Suprapubic skin (tissue), 4 donors: ENCODE measurements around the gene PCGF3. TPM values are rescaled to one million over a fixed set of nuclear protein-coding genes. Genes with fewer than 3 reads are reported as not detected.

Source experiments
- DNase-seq, 2 donors: peaks; one replicate each; pipeline ENCODE4 v3.0.0-alpha.2; 2019; ENCODE audit warnings: low spot score in 2 of 2
- H3K27ac ChIP-seq: fragments of 200-600 bp; sonication (generic); one replicate; pipeline ENCODE4 v1.5.1; 2019
- H3K27me3 ChIP-seq: fragments of 200-600 bp; sonication (generic); one replicate; pipeline ENCODE4 v1.5.1; 2019
- H3K36me3 ChIP-seq: fragments of 200-600 bp; sonication (generic); one replicate; pipeline ENCODE4 v1.5.1; 2019
- H3K4me1 ChIP-seq: fragments of 200-600 bp; sonication (generic); one replicate; pipeline ENCODE4 v1.5.1; 2019
- H3K4me3 ChIP-seq: fragments of 200-600 bp; sonication (generic); one replicate; pipeline ENCODE4 v1.5.1; 2019; ENCODE audit warnings: mild to moderate bottlenecking
- H3K9me3 ChIP-seq: fragments of 200-600 bp; sonication (generic); one replicate; pipeline ENCODE4 v1.5.1; 2019
- EP300 ChIP-seq: sonication (generic); formaldehyde crosslinking; IDR thresholded peaks from one replicate; pipeline ENCODE4 v1.6.1; 2017; ENCODE audit warnings: antibody characterized with exemption
- POLR2A ChIP-seq, 2 donors: fragments of 450-650 bp; IDR thresholded peaks; one replicate each; pipeline ENCODE4 v1.6.1; 2017; ENCODE audit warnings: antibody characterized with exemption in 2 of 2, mild to moderate bottlenecking in 2 of 2, moderate library complexity in 2 of 2
- POLR2AphosphoS5 ChIP-seq, 3 donors: sonication (generic); formaldehyde crosslinking; IDR thresholded peaks; one replicate each; pipeline ENCODE4 v1.6.1; 2017; ENCODE audit warnings: antibody characterized with exemption in 3 of 3
- WGBS: methylation state at CpG from one replicate; pipeline ENCODE4 v1.1.5; 2018; 5-methylcytosine and 5-hydroxymethylcytosine counted together
- total RNA-seq, 4 donors: library from RNA; depleted of rRNA; stranded (reverse); fragments of >200 nt; gene quantifications; one replicate each; pipeline ENCODE4 v1.1.0, GENCODE V29; 2016
- TF ChIP-seq, protein P1 (sequence below), 2 donors: fragments of 200-600 bp in 1 of 2; fragments of 450-650 bp in 1 of 2; sonication (generic) in 1 of 2; IDR thresholded peaks; one replicate each; pipeline ENCODE4 v1.5.1; 2016 to 2019; ENCODE audit warnings: antibody characterized with exemption in 2 of 2, mild to moderate bottlenecking in 1 of 2, moderate library complexity in 1 of 2

PCGF3 gene
- total RNA-seq, 4 donors from 2014 or later = 59.7 to 152 (median 71.2) TPM

- TF ChIP-seq POLR2A (IDR thresholded peaks at IDR 0.05) = no peak
- TF ChIP-seq POLR2AphosphoS5 (IDR thresholded peaks at IDR 0.05) = no peak
- TF ChIP-seq, protein P1, sequence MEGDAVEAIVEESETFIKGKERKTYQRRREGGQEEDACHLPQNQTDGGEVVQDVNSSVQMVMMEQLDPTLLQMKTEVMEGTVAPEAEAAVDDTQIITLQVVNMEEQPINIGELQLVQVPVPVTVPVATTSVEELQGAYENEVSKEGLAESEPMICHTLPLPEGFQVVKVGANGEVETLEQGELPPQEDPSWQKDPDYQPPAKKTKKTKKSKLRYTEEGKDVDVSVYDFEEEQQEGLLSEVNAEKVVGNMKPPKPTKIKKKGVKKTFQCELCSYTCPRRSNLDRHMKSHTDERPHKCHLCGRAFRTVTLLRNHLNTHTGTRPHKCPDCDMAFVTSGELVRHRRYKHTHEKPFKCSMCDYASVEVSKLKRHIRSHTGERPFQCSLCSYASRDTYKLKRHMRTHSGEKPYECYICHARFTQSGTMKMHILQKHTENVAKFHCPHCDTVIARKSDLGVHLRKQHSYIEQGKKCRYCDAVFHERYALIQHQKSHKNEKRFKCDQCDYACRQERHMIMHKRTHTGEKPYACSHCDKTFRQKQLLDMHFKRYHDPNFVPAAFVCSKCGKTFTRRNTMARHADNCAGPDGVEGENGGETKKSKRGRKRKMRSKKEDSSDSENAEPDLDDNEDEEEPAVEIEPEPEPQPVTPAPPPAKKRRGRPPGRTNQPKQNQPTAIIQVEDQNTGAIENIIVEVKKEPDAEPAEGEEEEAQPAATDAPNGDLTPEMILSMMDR (IDR thresholded peaks at IDR 0.05) = no peak
- TF ChIP-seq EP300 = no peak
- Histone ChIP-seq H3K27me3 (peaks cover 20% of the 10 kb centered on the region), H3K27ac (no peak overlapping the region), H3K4me3 (peak overlapping the region; percentile 58), H3K36me3 (no peaks in the 10 kb centered on the region), H3K4me1 (peaks cover 11% of the 10 kb centered on the region), H3K9me3 (no peaks in the 10 kb centered on the region)
- DNase-seq = peak in 1 of 2 donors; percentile 64
- WGBS = 40% methylated on average over 4 of the region's 80 CpGs
Observed at GRCh38 chr4:663438-664428, 41.9 kb upstream of the PCGF3 start.

DNA sequence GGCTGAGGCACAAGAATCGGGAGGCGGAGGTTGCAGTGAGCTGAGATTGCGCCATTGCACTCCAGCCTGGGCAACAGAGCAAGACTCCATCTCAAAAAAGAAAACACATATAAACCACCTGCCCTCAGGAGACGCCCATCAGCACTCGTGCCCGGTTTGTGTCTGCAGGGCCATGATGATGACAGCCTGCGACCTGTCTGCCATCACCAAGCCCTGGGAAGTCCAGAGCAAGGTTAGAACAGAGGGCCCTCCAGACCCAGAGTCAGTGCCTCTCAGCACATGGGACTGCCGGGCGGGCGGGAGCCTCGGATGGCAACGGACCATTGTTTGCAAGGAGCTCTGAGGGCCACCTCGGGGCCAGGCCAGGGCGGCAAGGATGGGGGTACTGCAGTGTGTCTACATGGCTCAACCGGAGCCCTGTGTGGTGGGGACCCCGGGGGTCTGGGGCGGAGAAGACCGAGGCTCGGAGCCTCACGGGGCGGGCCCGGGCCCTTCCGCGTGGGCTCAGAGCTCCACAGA is 40.9 kb upstream of the PCGF3 start:
- H3K36me3 ChIP-seq = no peaks in the 10 kb centered on the region
- no peak for TF ChIP-seq POLR2A (IDR thresholded peaks at IDR 0.05)
- TF ChIP-seq POLR2AphosphoS5 (IDR thresholded peaks at IDR 0.05) = no peak
- TF ChIP-seq, protein P1 (IDR thresholded peaks at IDR 0.05) = no peak
- TF ChIP-seq EP300 = no peak
- H3K4me3 ChIP-seq = no peak overlapping the region
- WGBS = 99% methylated on average over 7 of the region's 24 CpGs
- peak in 1 of 2 donors; percentile 57 for DNase-seq
- H3K4me1 ChIP-seq = peaks cover 11% of the 10 kb centered on the region
- H3K27me3 ChIP-seq = peaks cover 20% of the 10 kb centered on the region
- H3K9me3 ChIP-seq = no peaks in the 10 kb centered on the region
- H3K27ac ChIP-seq = no peak overlapping the region

GRCh38 chr4:665381-665750 is 40.3 kb upstream of the PCGF3 start:
- Histone ChIP-seq H3K27ac (no peak overlapping the region), H3K9me3 (no peaks in the 10 kb centered on the region), H3K4me1 (peaks cover 11% of the 10 kb centered on the region), H3K27me3 (peaks cover 20% of the 10 kb centered on the region), H3K36me3 (no peaks in the 10 kb centered on the region), H3K4me3 (no peak overlapping the region)
- TF ChIP-seq, protein P1 (IDR thresholded peaks at IDR 0.05) = no peak
- TF ChIP-seq POLR2AphosphoS5 (IDR thresholded peaks at IDR 0.05) (no peak), EP300 (no peak), POLR2A (IDR thresholded peaks at IDR 0.05) (no peak)
- 85% methylated on average over 8 of the region's 12 CpGs for WGBS
- DNase-seq = no peak

DNA sequence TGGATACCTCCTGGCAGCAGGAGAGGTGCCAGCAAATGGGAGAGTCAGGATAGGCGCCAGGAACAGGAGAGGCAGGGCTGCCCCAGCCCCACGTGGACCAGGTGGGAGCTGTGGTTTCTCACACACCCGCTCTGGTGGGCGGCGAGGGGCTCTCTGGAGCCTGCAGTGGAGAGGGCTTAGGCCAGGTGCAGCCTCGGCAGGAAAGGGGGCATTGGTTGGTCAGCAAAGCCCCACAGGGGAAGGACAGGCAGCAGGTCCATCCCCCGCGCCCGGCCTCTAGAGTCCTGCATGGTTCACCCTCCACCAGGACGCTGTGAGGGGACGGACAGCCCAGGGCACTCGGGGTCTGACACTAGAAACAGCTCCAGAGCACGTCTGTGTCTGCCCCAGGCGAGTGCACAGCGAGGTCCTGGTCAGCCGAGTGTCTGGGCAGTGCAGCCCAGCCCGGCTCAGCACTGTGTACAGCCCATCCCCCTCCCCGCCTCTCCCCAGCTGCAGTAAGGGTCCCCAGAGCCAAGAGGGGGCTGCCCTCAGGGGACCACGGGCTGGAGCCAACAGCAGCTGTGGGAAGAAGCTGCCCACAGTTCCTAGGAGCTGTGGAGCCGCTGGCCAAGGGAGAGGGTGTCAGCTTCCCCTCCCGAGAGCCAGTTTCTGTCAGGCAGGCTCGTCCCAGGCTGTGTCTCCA is 39.7 kb upstream of the PCGF3 start:
- DNase-seq = peak in 1 of 2 donors; percentile 57
- H3K36me3 ChIP-seq = peaks cover 4% of the 10 kb centered on the region
- WGBS = 40% methylated on average over 1 of the region's 22 CpGs
- no peak overlapping the region for H3K27ac ChIP-seq
- H3K4me1 ChIP-seq = peaks cover 11% of the 10 kb centered on the region
- H3K27me3 ChIP-seq = peaks cover 20% of the 10 kb centered on the region
- no peak overlapping the region for H3K4me3 ChIP-seq
- no peak for TF ChIP-seq EP300
- TF ChIP-seq POLR2A (IDR thresholded peaks at IDR 0.05) = no peak
- no peak for TF ChIP-seq POLR2AphosphoS5 (IDR thresholded peaks at IDR 0.05)
- TF ChIP-seq, protein P1 (IDR thresholded peaks at IDR 0.05) = no peak
- H3K9me3 ChIP-seq = no peaks in the 10 kb centered on the region

GRCh38 chr4:666436-666810 is 39.2 kb upstream of the PCGF3 start:
- DNase-seq = no peak
- no peaks in the 10 kb centered on the region for H3K9me3 ChIP-seq
- H3K27ac ChIP-seq = no peak overlapping the region
- TF ChIP-seq, protein P1 (IDR thresholded peaks at IDR 0.05) = no peak
- TF ChIP-seq POLR2AphosphoS5 (IDR thresholded peaks at IDR 0.05) = no peak
- TF ChIP-seq EP300 = no peak
- TF ChIP-seq POLR2A (IDR thresholded peaks at IDR 0.05) = no peak
- peaks cover 20% of the 10 kb centered on the region for H3K27me3 ChIP-seq
- no peak overlapping the region for H3K4me3 ChIP-seq
- peaks cover 11% of the 10 kb centered on the region for H3K4me1 ChIP-seq
- 90% methylated on average over 6 of the region's 22 CpGs for WGBS
- H3K36me3 ChIP-seq = peaks cover 9% of the 10 kb centered on the region
